ENCODE data around the gene FAH.

The FAH gene

GRCh38 chr15:80199869-80200268 is 47.1 kb downstream of the FAH start:
- DNase-seq (ENCODE audit: low read depth) = no peak

- DNase-seq (ENCODE audit: low read depth) = no peak
Measured at GRCh38 chr15:80201256-80202015, 48.6 kb downstream of the FAH start.

DNA sequence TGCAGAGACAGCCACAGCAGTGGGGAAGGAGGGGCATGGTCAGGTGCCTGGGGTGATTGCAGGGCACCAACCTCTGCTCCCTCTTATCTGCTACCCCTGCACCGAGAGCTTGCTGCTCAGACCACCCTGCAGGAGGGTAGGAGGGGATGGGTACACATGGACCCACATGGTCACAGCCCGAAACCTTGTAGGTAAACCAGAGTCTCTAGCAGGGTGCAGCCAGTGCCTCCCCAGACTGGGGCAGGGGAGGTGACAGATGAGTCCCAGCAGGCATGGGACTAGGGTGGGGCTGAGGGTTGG is 49.2 kb downstream of the FAH start:
- DNase-seq (ENCODE audit: low read depth) = no peak

- DNase-seq (ENCODE audit: low read depth) = no peak
Measured at GRCh38 chr15:80202641-80203360, 50.0 kb downstream of the FAH start.

GRCh38 chr15:80203361-80203885 is 50.6 kb downstream of the FAH start:
- DNase-seq (ENCODE audit: low read depth) = no peak

DNA sequence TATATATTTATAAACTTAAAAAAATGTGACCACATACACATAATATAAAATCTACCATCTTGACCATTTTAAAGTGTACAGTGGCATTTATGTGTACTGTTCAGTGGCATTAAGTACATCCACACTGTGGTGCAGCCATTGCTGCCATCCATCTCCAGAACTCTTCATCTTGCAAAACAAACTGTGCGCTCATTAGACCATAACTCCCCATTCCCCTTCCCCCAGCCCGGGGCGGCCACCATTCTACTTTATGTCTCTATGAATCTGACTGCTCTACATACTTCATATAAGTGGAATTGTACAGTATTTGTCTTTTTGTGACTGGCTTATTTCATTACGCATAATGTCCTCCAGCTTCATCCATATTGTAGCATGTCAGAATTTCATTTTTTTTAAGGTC is 51.4 kb downstream of the FAH start:
- DNase-seq (ENCODE audit: low read depth) = no peak

GRCh38 chr15:80207887-80208286 is 55.1 kb downstream of the FAH start:
- DNase-seq (ENCODE audit: low read depth) = peak; percentile 9

DNA sequence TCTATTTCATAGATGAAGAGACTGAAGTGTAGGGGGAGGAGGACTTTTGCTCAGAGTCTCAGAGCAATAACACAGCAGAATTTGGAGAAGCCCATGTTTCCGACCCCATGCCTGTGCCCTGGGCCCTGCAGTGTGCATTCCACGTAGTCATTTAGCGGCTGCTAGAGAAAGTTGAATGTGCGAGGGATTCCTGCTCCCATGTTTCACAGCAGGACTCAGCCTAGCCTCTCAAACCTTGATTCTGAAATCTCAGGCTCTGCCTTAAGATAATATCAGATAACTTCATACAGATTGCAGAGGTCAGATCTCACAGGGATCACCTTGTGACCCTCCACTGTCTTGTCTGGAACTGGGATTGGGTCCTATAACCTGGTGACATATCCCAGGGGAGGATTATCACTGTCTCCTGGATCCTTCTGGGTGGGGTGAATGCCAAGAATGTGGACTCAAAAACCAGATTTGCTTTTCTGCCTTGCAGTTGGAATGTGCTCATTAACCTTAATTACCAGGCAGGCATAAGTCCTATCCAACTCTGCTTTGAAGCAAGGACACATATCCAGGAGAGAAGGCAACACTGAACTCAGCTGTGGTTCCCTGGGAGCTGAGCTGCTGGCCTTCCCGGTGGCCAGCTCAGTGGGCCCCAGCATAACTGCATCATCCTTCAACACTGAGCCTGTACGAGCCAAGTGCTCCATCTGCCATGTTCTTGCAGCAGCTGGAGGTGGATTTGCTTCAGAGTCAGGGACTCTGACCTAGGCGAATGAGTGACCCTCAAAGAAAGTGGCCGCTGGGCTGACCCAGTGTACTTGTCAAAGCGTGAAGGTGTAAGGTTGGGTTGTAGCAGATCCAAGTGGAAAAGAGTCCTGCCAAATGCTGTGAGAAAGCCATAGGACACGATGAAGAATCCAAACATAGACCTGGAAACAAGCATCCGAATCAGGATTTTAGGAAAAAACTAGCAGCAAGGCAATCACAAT is 56.2 kb downstream of the FAH start:
- DNase-seq (ENCODE audit: low read depth) = no peak

GRCh38 chr15:80210611-80211573 is 58.1 kb downstream of the FAH start:
- DNase-seq (ENCODE audit: low read depth) = no peak

- DNase-seq (ENCODE audit: low read depth) = no peak
Measured at GRCh38 chr15:80211976-80212375, 59.2 kb downstream of the FAH start.

- DNase-seq (ENCODE audit: low read depth) = no peak
Measured at GRCh38 chr15:80214910-80215309, 62.1 kb downstream of the FAH start.

- DNase-seq (ENCODE audit: low read depth) = no peak
Measured at GRCh38 chr15:80216141-80216540, 63.3 kb downstream of the FAH start.

GRCh38 chr15:80216911-80217310 is 64.1 kb downstream of the FAH start:
- DNase-seq (ENCODE audit: low read depth) = no peak

DNA sequence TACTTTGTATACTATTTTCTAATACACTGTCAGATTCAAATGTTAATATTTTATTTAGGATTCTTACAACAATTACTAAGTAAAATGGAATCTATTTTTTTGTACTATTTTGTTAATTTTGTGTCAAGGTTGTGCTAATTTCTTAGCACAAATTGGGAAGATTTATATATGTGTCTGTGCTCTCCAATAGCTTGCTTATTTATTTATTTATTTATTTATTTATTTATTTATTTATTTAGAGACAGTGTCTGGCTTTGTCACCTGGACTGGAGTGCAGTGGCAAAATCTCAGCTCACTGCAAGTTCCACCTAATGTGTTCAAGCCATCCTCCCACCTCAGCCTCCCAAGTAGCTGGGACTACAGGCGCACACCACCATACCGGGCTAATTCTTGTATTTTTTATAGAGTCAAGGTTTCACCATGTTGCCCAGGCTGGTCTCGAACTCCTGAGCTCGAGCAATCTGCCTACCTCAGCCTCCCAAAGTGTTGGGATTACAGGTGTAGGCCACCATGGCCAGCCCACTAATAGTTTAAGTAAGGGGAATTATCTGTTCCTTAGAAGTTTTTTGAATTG is 64.6 kb downstream of the FAH start:
- DNase-seq (ENCODE audit: low read depth) = no peak

GRCh38 chr15:80219955-80220354 is 67.2 kb downstream of the FAH start:
- DNase-seq (ENCODE audit: low read depth) = no peak

DNA sequence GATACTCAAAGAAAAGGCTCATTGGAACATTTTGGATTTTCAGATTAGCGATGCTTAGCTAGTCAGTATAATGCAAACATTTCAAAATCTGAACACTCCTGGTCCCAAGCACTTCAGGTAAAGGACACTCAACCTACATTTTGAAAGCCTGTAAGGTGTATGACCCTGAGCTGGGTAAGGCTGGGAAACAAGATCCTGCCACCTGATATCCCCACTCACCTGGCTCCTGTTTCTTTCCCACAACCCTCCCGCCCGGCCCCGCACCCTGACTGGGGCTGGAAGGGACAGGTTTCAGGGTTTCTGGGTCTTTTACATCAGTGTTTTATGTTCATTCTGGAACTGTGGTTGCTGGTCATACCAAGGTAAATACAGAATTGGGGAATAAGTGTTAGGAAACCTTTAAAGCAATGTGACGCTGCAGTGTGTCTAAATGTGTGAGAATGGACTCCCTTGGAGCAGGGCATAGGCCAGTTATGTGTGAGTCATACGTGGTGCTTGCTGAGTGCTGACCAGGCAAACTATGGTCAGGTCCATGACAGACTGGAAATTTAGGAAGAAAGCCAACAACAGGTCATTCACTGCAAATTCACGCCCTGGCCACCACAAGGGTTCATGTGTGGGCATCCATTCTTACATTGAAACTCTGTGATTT is 76.3 kb downstream of the FAH start:
- DNase-seq (ENCODE audit: low read depth) = no peak

- no peak for DNase-seq (ENCODE audit: low read depth)
Measured at GRCh38 chr15:80231371-80231770, 78.6 kb downstream of the FAH start.

DNA sequence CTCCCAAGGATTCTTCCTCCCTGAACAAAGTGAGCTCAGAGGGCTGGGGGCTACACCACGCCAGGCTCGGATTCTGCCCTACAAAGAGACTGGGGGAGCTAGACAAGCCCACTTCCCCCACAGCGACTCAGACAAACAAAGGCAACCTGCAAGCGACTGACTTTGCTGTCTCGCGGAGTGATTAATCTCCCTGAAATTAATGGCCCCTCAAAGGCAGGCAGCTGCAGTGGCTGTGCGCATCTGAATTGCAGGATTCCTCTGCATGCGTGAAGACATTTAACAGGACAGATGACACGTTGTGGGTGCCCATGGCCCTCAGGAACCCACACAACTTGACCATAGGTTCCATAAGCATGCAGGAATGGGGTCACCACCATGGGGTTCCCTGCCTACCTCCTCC is 80.8 kb downstream of the FAH start:
- no peak for DNase-seq (ENCODE audit: low read depth)

- DNase-seq (ENCODE audit: low read depth) = peak; percentile 19
Measured at GRCh38 chr15:80234883-80235282, 82.1 kb downstream of the FAH start.

All from fibroblast of gingiva (primary cell).